Ishikawa (cell line): ENCODE results near the gene ASB9.

ENCODE experiments used
- CEBPB ChIP-seq: IDR thresholded peaks from 2 replicates; pipeline ENCODE4 v1.6.1; 2012
- CREB1 ChIP-seq: IDR thresholded peaks from 2 replicates; pipeline ENCODE4 v1.6.1; 2012; ENCODE audit warnings: low read depth
- EGR1 ChIP-seq: IDR thresholded peaks from 2 replicates; pipeline ENCODE4 v1.6.1; 2012
- EP300 ChIP-seq: IDR thresholded peaks from 2 replicates; pipeline ENCODE4 v1.6.1; 2012; ENCODE audit warnings: borderline replicate concordance
- FOXM1 ChIP-seq: IDR thresholded peaks from 2 replicates; pipeline ENCODE4 v1.6.1; 2012; ENCODE audit warnings: low read depth, borderline replicate concordance
- MAX ChIP-seq: IDR thresholded peaks from 2 replicates; pipeline ENCODE4 v1.6.1; 2012
- NFIC ChIP-seq: IDR thresholded peaks from 2 replicates; pipeline ENCODE4 v1.6.1; 2012
- RAD21 ChIP-seq: IDR thresholded peaks from 2 replicates; pipeline ENCODE4 v1.6.1; 2012; ENCODE audit warnings: low read depth
- REST ChIP-seq: IDR thresholded peaks from 2 replicates; pipeline ENCODE4 v1.6.1; 2012; ENCODE audit warnings: low read depth, mild to moderate bottlenecking
- TAF1 ChIP-seq: IDR thresholded peaks from 2 replicates; pipeline ENCODE4 v1.6.1; 2012; ENCODE audit warnings: low read depth, mild to moderate bottlenecking
- TCF12 ChIP-seq: IDR thresholded peaks from 2 replicates; pipeline ENCODE4 v1.6.1; 2012; ENCODE audit warnings: low read depth
- TEAD4 ChIP-seq: IDR thresholded peaks from 2 replicates; pipeline ENCODE4 v1.6.1; 2012
- USF1 ChIP-seq: IDR thresholded peaks from 2 replicates; pipeline ENCODE4 v1.6.1; 2012
- YY1 ChIP-seq: IDR thresholded peaks from 2 replicates; pipeline ENCODE4 v1.6.1; 2012; ENCODE audit warnings: low read depth
- ZBTB7A ChIP-seq: IDR thresholded peaks from 2 replicates; pipeline ENCODE4 v1.6.1; 2012; ENCODE audit warnings: low read depth

The ASB9 gene

GRCh38 chrX:15269618-15270521, at the start of gene ASB9:
Gene ASB9, minus strand, starts transcription at chrX:15270083. Its CDS starts 209 bp downstream, at chrX:15269874.
- TF ChIP-seq CREB1 = no peak

GRCh38 chrX:15319075-15319474, 49.2 kb upstream of the ASB9 start:
- TF ChIP-seq TAF1 = no peak

GRCh38 chrX:15315509-15315908, 45.6 kb upstream of the ASB9 start, which contains the start of gene ASB11:
Gene ASB11, minus strand, starts transcription at chrX:15315640. Its CDS starts 35 bp downstream, at chrX:15315605.
- TF ChIP-seq ZBTB7A = no peak
- TF ChIP-seq NFIC = no peak
- TF ChIP-seq YY1 = no peak

- TF ChIP-seq ZBTB7A (no peak), TCF12 (no peak), EP300 (no peak), FOXM1 (no peak), CREB1 (no peak), CEBPB (no peak), RAD21 (no peak), TEAD4 (no peak), NFIC (no peak), REST (no peak), TAF1 (no peak), EGR1 (no peak), YY1 (no peak), MAX (no peak), USF1 (no peak)
These were observed 44.6 kb upstream of the ASB9 start for GRCh38 chrX:15314472-15314871.

GRCh38 chrX:15311119-15311518, 41.2 kb upstream of the ASB9 start:
- TF ChIP-seq NFIC (no peak), USF1 (no peak)

- TF ChIP-seq FOXM1 (no peak), RAD21 (no peak), USF1 (no peak), TCF12 (no peak), MAX (no peak), NFIC (no peak), ZBTB7A (no peak), REST (no peak), EGR1 (no peak), EP300 (no peak), CEBPB (no peak), TEAD4 (no peak), YY1 (no peak), TAF1 (no peak), CREB1 (no peak)
These were observed 40.2 kb upstream of the ASB9 start for GRCh38 chrX:15310117-15310516.
